ENCODE data around the gene TNPO3.
A peak's percentile ranks its signal among the peaks of the same experiment; 100 is the strongest.

The TNPO3 gene

GRCh38 chr7:129054438-129055293 is at the start of gene TNPO3:
Gene TNPO3, minus strand, starts transcription at chr7:129055111. Its CDS starts 341 bp downstream, at chr7:129054770.
- peak within 1 kb of the TSS; percentile 82 for H3K9ac ChIP-seq
- H3K79me2 ChIP-seq (ENCODE audit: insufficient read depth, low read depth): peaks cover 52% of the 10 kb centered on the region
- peak within 1 kb of the TSS; percentile 90 for H3K27ac ChIP-seq
- peaks cover 36% of the 10 kb centered on the region for H3K4me1 ChIP-seq (ENCODE audit: low read depth, poor library complexity, severe bottlenecking)
- H3K4me3 ChIP-seq (IDR thresholded peaks at IDR 0.05; ENCODE audit: insufficient read depth, low read depth, low read length): peak within 1 kb of the TSS; percentile 55
- H2AFZ ChIP-seq (ENCODE audit: low read depth): peak within 1 kb of the TSS; percentile 81
- no peaks in the 10 kb centered on the region for H3K27me3 ChIP-seq (ENCODE audit: insufficient read depth, low read depth)
- peak within 1 kb of the TSS; percentile 94 for H3K4me2 ChIP-seq
- TF ChIP-seq CTCF (conservative IDR thresholded peaks at IDR 0.05; ENCODE audit: low read depth, low read length): no peak
- peaks cover 12% of the 10 kb centered on the region for H4K20me1 ChIP-seq (ENCODE audit: insufficient read depth)
- no peaks in the 10 kb centered on the region for H3K36me3 ChIP-seq (ENCODE audit: insufficient read depth)

GRCh38 chr7:129103561-129104324 is 48.8 kb upstream of the TNPO3 start:
- no peaks in the 10 kb centered on the region for H4K20me1 ChIP-seq (ENCODE audit: insufficient read depth)
- H3K27me3 ChIP-seq (ENCODE audit: insufficient read depth, low read depth): no peaks in the 10 kb centered on the region
- H3K4me2 ChIP-seq: no peak overlapping the region
- H3K36me3 ChIP-seq (ENCODE audit: insufficient read depth): no peaks in the 10 kb centered on the region
- H3K4me3 ChIP-seq (IDR thresholded peaks at IDR 0.05; ENCODE audit: insufficient read depth, low read depth, low read length): no peak overlapping the region
- H2AFZ ChIP-seq (ENCODE audit: low read depth): no peak overlapping the region
- no peak for TF ChIP-seq CTCF (conservative IDR thresholded peaks at IDR 0.05; ENCODE audit: low read depth, low read length)
- H3K27ac ChIP-seq: no peak overlapping the region
- no peaks in the 10 kb centered on the region for H3K79me2 ChIP-seq (ENCODE audit: insufficient read depth, low read depth)
- no peak overlapping the region for H3K9ac ChIP-seq
- no peaks in the 10 kb centered on the region for H3K4me1 ChIP-seq (ENCODE audit: low read depth, poor library complexity, severe bottlenecking)

GRCh38 chr7:129101746-129102145 is 46.8 kb upstream of the TNPO3 start:
- Histone ChIP-seq H3K4me1 (ENCODE audit: low read depth, poor library complexity, severe bottlenecking) (no peaks in the 10 kb centered on the region), H3K36me3 (ENCODE audit: insufficient read depth) (no peaks in the 10 kb centered on the region), H3K27ac (no peak overlapping the region), H4K20me1 (ENCODE audit: insufficient read depth) (no peaks in the 10 kb centered on the region), H2AFZ (ENCODE audit: low read depth) (no peak overlapping the region), H3K4me3 (IDR thresholded peaks at IDR 0.05; ENCODE audit: insufficient read depth, low read depth, low read length) (no peak overlapping the region), H3K4me2 (no peak overlapping the region), H3K79me2 (ENCODE audit: insufficient read depth, low read depth) (no peaks in the 10 kb centered on the region), H3K9ac (no peak overlapping the region), H3K27me3 (ENCODE audit: insufficient read depth, low read depth) (no peaks in the 10 kb centered on the region)
- TF ChIP-seq CTCF (conservative IDR thresholded peaks at IDR 0.05; ENCODE audit: low read depth, low read length): no peak

GRCh38 chr7:129100827-129101166 is 45.9 kb upstream of the TNPO3 start:
- Histone ChIP-seq H4K20me1 (ENCODE audit: insufficient read depth) (no peaks in the 10 kb centered on the region), H3K27me3 (ENCODE audit: insufficient read depth, low read depth) (no peaks in the 10 kb centered on the region), H3K36me3 (ENCODE audit: insufficient read depth) (no peaks in the 10 kb centered on the region), H3K4me3 (IDR thresholded peaks at IDR 0.05; ENCODE audit: insufficient read depth, low read depth, low read length) (no peak overlapping the region), H2AFZ (ENCODE audit: low read depth) (no peak overlapping the region), H3K9ac (no peak overlapping the region), H3K27ac (no peak overlapping the region), H3K79me2 (ENCODE audit: insufficient read depth, low read depth) (no peaks in the 10 kb centered on the region), H3K4me2 (no peak overlapping the region), H3K4me1 (ENCODE audit: low read depth, poor library complexity, severe bottlenecking) (no peaks in the 10 kb centered on the region)
- TF ChIP-seq CTCF (conservative IDR thresholded peaks at IDR 0.05; ENCODE audit: low read depth, low read length): no peak

Measured in KMS-11 (cell line).